ENCODE measurements around the gene MYH13.

Gene MYH13

GRCh38 chr17:10352893-10353292, 19.9 kb downstream of the MYH13 start:
- DNase-seq (ENCODE audit: low read depth): no peak
- H3K4me3 ChIP-seq (ENCODE audit: low read length): no peak overlapping the region
- TF ChIP-seq, protein P1, sequence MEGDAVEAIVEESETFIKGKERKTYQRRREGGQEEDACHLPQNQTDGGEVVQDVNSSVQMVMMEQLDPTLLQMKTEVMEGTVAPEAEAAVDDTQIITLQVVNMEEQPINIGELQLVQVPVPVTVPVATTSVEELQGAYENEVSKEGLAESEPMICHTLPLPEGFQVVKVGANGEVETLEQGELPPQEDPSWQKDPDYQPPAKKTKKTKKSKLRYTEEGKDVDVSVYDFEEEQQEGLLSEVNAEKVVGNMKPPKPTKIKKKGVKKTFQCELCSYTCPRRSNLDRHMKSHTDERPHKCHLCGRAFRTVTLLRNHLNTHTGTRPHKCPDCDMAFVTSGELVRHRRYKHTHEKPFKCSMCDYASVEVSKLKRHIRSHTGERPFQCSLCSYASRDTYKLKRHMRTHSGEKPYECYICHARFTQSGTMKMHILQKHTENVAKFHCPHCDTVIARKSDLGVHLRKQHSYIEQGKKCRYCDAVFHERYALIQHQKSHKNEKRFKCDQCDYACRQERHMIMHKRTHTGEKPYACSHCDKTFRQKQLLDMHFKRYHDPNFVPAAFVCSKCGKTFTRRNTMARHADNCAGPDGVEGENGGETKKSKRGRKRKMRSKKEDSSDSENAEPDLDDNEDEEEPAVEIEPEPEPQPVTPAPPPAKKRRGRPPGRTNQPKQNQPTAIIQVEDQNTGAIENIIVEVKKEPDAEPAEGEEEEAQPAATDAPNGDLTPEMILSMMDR (IDR thresholded peaks at IDR 0.05; ENCODE audit: insufficient read depth, low read depth, low read length, missing control alignments): no peak

DNA sequence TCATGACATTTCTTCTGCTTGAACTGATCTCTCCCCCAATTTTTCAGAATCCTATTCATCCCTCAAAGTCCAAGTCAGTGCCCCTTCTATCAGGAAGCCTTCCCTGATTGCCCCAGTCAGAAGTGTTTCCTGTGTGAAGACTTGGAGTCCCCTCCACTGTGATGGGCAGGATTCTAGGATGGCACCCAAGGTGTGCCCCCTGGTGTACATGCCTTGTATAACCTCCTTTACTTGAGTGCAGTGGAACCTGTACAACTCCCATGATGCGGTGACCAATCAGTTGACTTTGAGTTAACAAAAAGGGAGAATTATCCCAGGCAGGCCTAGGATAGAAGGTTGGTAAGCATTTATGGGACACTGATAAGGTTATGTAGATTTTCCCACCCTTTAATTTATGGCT, 23.4 kb downstream of the MYH13 start:
- DNase-seq (ENCODE audit: low read depth): no peak
- TF ChIP-seq, protein P1 (IDR thresholded peaks at IDR 0.05; ENCODE audit: insufficient read depth, low read depth, low read length, missing control alignments): no peak

DNA sequence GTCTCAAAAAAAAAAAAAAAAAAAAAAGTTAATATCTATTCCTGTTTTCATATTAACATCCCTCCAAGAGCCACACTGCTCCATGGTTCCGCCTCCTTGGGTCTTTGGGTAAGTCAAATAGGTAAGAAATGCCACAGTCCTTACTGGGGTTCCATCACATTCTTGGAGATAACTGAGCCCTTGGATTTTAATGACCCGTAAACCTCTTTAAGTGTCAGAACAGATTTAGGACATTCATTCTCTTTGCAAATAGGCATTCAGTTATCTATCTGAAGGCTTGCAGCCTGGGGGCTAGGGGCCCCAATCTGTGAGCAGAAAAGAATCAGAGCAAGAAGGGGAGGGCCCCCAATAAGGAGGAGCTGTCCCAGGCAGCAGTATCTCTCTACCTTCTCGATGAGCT, 28.0 kb downstream of the MYH13 start:
- H3K4me3 ChIP-seq (ENCODE audit: low read length): no peak overlapping the region
- no peak for DNase-seq (ENCODE audit: low read depth)
- TF ChIP-seq, protein P1 (IDR thresholded peaks at IDR 0.05; ENCODE audit: insufficient read depth, low read depth, low read length, missing control alignments): no peak

More for the DNA sequence above, 23.4 kb downstream of the MYH13 start:
- no peak overlapping the region for H3K4me3 ChIP-seq (ENCODE audit: low read length)

GRCh38 chr17:10339051-10339450, 33.8 kb downstream of the MYH13 start:
- H3K4me3 ChIP-seq (ENCODE audit: low read length): no peak overlapping the region
- no peak for DNase-seq (ENCODE audit: low read depth)
- TF ChIP-seq, protein P1 (IDR thresholded peaks at IDR 0.05; ENCODE audit: insufficient read depth, low read depth, low read length, missing control alignments): no peak

- no peak for DNase-seq (ENCODE audit: low read depth)
- TF ChIP-seq, protein P1 (IDR thresholded peaks at IDR 0.05; ENCODE audit: insufficient read depth, low read depth, low read length, missing control alignments): no peak
Measured at GRCh38 chr17:10337976-10338375, 34.8 kb downstream of the MYH13 start.

DNA sequence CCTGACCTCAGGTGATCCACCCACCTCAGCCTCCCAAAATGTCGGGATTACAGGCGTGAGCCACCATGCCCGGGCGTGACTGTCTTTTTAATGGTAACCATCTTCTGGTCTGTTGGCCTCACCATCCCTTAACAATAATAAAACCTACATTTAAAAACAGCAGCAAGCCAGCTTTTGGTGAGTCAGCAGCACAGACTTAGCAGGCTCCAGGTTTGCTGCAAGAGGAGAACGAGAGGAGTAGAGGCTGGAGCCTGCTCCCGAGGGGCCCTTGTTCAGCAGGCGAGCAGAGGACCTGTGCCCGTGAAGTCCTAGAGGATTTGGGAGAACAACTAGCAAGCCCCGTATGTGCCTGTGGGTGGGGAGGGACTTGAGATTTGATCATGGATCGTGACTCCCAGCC, 35.7 kb downstream of the MYH13 start:
- TF ChIP-seq, protein P1 (IDR thresholded peaks at IDR 0.05; ENCODE audit: insufficient read depth, low read depth, low read length, missing control alignments): no peak
- H3K4me3 ChIP-seq (ENCODE audit: low read length): no peak overlapping the region
- no peak for DNase-seq (ENCODE audit: low read depth)

More at GRCh38 chr17:10337976-10338375, 34.8 kb downstream of the MYH13 start:
- no peak overlapping the region for H3K4me3 ChIP-seq (ENCODE audit: low read length)

- no peak for DNase-seq (ENCODE audit: low read depth)
- no peak overlapping the region for H3K4me3 ChIP-seq (ENCODE audit: low read length)
Measured at GRCh38 chr17:10336393-10336792, 36.4 kb downstream of the MYH13 start.

More at GRCh38 chr17:10336393-10336792, 36.4 kb downstream of the MYH13 start:
- TF ChIP-seq, protein P1 (IDR thresholded peaks at IDR 0.05; ENCODE audit: insufficient read depth, low read depth, low read length, missing control alignments): no peak
